GM12874 (cell line): Measurements from ENCODE around the gene PHF23.

ENCODE experiments used
- CTCF ChIP-seq: IDR thresholded peaks from 2 replicates; pipeline ENCODE4 v1.5.1; 2011; ENCODE audit warnings: low read depth, mild to moderate bottlenecking, control low read depth, low read length, moderate library complexity; ENCODE audit not compliant: insufficient read depth

PHF23 gene

GRCh38 chr17:7190276-7190917 lies 48.9 kb downstream of the PHF23 start:
- no peak for TF ChIP-seq CTCF

GRCh38 chr17:7186241-7186640 lies 53.0 kb downstream of the PHF23 start:
- peak; percentile 43; the same call in 1 of the 2 replicates for TF ChIP-seq CTCF
